NCI-H1417 (cell line): ENCODE results near the gene DHDDS.

Experiments
- DNase-seq, 3 experiments: peaks; one replicate each; lab custom pipeline; 2025; lab: John Stamatoyannopoulos, UW

DHDDS gene

GRCh38 chr1:26417111-26417759 is 14.9 kb upstream of the DHDDS start:
- DNase-seq = peak; percentile 55 to 84 (median 78)

GRCh38 chr1:26418865-26419349 is 13.2 kb upstream of the DHDDS start:
- no peak for DNase-seq

GRCh38 chr1:26419494-26419893 is 12.6 kb upstream of the DHDDS start:
- peak in 1 of 3 experiments; percentile 60 for DNase-seq

- no peak for DNase-seq
These were observed 2.4 kb upstream of the DHDDS start for GRCh38 chr1:26429721-26430120.

GRCh38 chr1:26432793-26433192 is 672 bp downstream of the DHDDS start:
- DNase-seq = no peak

- DNase-seq = no peak
These were observed 2.1 kb downstream of the DHDDS start for GRCh38 chr1:26434161-26434752.

GRCh38 chr1:26438041-26438440 is 5.9 kb downstream of the DHDDS start:
- no peak for DNase-seq

GRCh38 chr1:26440259-26440658 is 8.1 kb downstream of the DHDDS start:
- no peak for DNase-seq

- no peak for DNase-seq
These were observed 17.7 kb downstream of the DHDDS start for GRCh38 chr1:26449868-26450267.

GRCh38 chr1:26450908-26451307 is 18.8 kb downstream of the DHDDS start:
- DNase-seq = no peak

GRCh38 chr1:26452459-26453183 is 20.5 kb downstream of the DHDDS start:
- no peak for DNase-seq

- no peak for DNase-seq
These were observed 27.0 kb downstream of the DHDDS start for GRCh38 chr1:26459148-26459547.

GRCh38 chr1:26459573-26460031 is 27.5 kb downstream of the DHDDS start:
- no peak for DNase-seq

GRCh38 chr1:26468911-26469310 is 36.8 kb downstream of the DHDDS start:
- DNase-seq = peak in 2 of 3 experiments; percentile 74 to 86

GRCh38 chr1:26469558-26469957 is 37.4 kb downstream of the DHDDS start:
- DNase-seq = peak in 2 of 3 experiments; percentile 84 to 95

- peak in 2 of 3 experiments; percentile 59 to 86 for DNase-seq
These were observed 38.9 kb downstream of the DHDDS start for GRCh38 chr1:26470878-26471497.

- DNase-seq = peak in 2 of 3 experiments; percentile 70 to 81
These were observed 39.6 kb downstream of the DHDDS start for GRCh38 chr1:26471498-26472319.

GRCh38 chr1:26472320-26472900 is 40.3 kb downstream of the DHDDS start, which contains the start of gene HMGN2:
Gene HMGN2, plus strand, starts transcription at chr1:26472440. Its CDS starts 173 bp downstream, at chr1:26472613.
- peak; percentile 92 to 97 (median 95) for DNase-seq

GRCh38 chr1:26472901-26473845 is 41.1 kb downstream of the DHDDS start:
- peak; percentile 94 to 96 (median 95) for DNase-seq

GRCh38 chr1:26474818-26475217 is 42.7 kb downstream of the DHDDS start:
- no peak for DNase-seq
